ENCODE results near the gene NOTUM. TPM values are rescaled to one million over a fixed set of nuclear protein-coding genes. Genes with fewer than 3 reads are reported as not detected.

Gene NOTUM
- total RNA-seq, 1 experiment from 2014 or later = not detected

- intact Hi-C loops (cut with micrococcal nuclease) = no loop called here
- TF ChIP-seq CTCF (IDR thresholded peaks at IDR 0.05; ENCODE audit: unreplicated experiment) = no peak
- no TSS peak for BruUV-seq (replicated peaks)
- POLR2A ChIA-PET = interaction anchor here (0.6 to 6.3 kb wide), 14 partner anchors 11 to 432 kb away, joined by 3 to 54 read pairs (median 4); partner anchors contain the start of genes DCXR, FASN and PCYT2
- CTCF ChIA-PET = interaction anchor here (0.6 to 1.3 kb wide), 4 partner anchors 10 to 97 kb away, joined by 3 to 4 read pairs (median 3); no protein-coding TSS in a partner anchor
- Mint-ChIP-seq H3K4me1 (ENCODE audit: insufficient read depth, unreplicated experiment) (peaks cover 21% of the 10 kb centered on the region), H3K9me3 (ENCODE audit: unreplicated experiment) (no peaks in the 10 kb centered on the region), H3K4me3 (ENCODE audit: unreplicated experiment) (peak overlapping the region; percentile 71), H3K36me3 (ENCODE audit: insufficient read depth, unreplicated experiment) (peaks cover 36% of the 10 kb centered on the region), H3K27ac (ENCODE audit: low read depth, unreplicated experiment) (peak overlapping the region; percentile 81), H3K27me3 (ENCODE audit: insufficient read depth, unreplicated experiment) (no peaks in the 10 kb centered on the region)
- peak; percentile 84 for DNase-seq (ENCODE audit: unreplicated experiment)
These were observed 37.4 kb downstream of the NOTUM start for GRCh38 chr17:81923302-81924260.

DNA sequence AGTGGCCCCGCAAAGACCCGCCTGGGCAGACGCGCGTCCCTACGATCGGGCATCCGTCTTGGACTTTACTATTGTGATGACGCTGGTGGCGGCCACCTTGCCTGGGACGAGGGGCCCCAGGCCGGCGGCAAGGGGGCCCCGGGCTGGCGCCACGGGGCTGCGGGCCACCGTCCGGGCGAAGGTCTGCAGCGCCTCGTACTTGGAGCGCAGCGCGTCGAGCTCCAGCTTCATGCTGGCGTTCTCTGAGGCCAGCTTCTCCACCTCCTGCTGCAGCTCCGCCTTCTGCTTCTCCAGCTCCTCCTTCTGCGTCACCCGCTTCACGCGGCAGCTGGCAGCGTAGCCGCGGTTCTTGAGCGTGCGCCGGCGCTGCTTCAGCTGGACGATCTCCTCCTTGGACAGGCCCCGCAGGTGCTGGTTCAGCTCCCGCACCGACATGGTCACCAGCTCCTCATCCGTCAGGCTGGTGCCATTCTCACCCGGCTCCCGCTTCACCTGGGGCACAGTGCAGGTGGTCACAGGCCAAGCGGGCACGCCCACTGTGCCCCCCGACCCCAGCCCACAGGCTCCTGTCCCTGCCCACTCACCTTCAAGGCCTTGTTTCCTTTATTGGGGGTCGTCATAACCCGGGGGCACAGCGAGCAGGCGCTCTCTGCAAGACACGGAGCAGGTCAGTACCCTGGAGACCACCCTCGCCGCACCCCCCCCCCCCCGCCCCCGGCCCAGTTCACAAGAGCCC lies 38.3 kb downstream of the NOTUM start:
- intact Hi-C loops (cut with micrococcal nuclease) = no loop called here
- Mint-ChIP-seq H3K4me3 (ENCODE audit: unreplicated experiment) (peak overlapping the region; percentile 71), H3K27ac (ENCODE audit: low read depth, unreplicated experiment) (peak overlapping the region; percentile 81), H3K27me3 (ENCODE audit: insufficient read depth, unreplicated experiment) (no peaks in the 10 kb centered on the region), H3K9me3 (ENCODE audit: unreplicated experiment) (no peaks in the 10 kb centered on the region), H3K36me3 (ENCODE audit: insufficient read depth, unreplicated experiment) (peaks cover 42% of the 10 kb centered on the region), H3K4me1 (ENCODE audit: insufficient read depth, unreplicated experiment) (peaks cover 21% of the 10 kb centered on the region)
- POLR2A ChIA-PET = interaction anchor here (0.6 to 6.3 kb wide), 10 partner anchors 10 to 371 kb away, joined by 3 to 54 read pairs (median 4); partner anchors contain the start of genes FASN and PCYT2
- no peak for DNase-seq (ENCODE audit: unreplicated experiment)
- no TSS peak for BruUV-seq (replicated peaks)
- no peak for TF ChIP-seq CTCF (IDR thresholded peaks at IDR 0.05; ENCODE audit: unreplicated experiment)
- CTCF ChIA-PET = interaction anchor here (1.0 to 1.3 kb wide), 3 partner anchors 9 to 98 kb away, joined by 3 to 4 read pairs (median 3); no protein-coding TSS in a partner anchor

- CTCF ChIA-PET = interaction anchor here (1.0 to 1.3 kb wide), 2 partner anchors 9 to 99 kb away, joined by 3 to 4 read pairs; no protein-coding TSS in a partner anchor
- H3K9me3 Mint-ChIP-seq (ENCODE audit: unreplicated experiment) = no peaks in the 10 kb centered on the region
- POLR2A ChIA-PET = interaction anchor here (0.7 to 1.6 kb wide), 2 partner anchors 56 to 220 kb away, joined by 3 to 4 read pairs; no protein-coding TSS in a partner anchor
- H3K27me3 Mint-ChIP-seq (ENCODE audit: insufficient read depth, unreplicated experiment) = no peaks in the 10 kb centered on the region
- peak overlapping the region; percentile 28 for H3K4me3 Mint-ChIP-seq (ENCODE audit: unreplicated experiment)
- intact Hi-C loops (cut with micrococcal nuclease) = no loop called here
- H3K4me1 Mint-ChIP-seq (ENCODE audit: insufficient read depth, unreplicated experiment) = peaks cover 25% of the 10 kb centered on the region
- TF ChIP-seq CTCF (IDR thresholded peaks at IDR 0.05; ENCODE audit: unreplicated experiment) = no peak
- BruUV-seq (replicated peaks) = no TSS peak
- H3K36me3 Mint-ChIP-seq (ENCODE audit: insufficient read depth, unreplicated experiment) = peaks cover 42% of the 10 kb centered on the region
- DNase-seq (ENCODE audit: unreplicated experiment) = no peak
- H3K27ac Mint-ChIP-seq (ENCODE audit: low read depth, unreplicated experiment) = no peak overlapping the region
These were observed 38.9 kb downstream of the NOTUM start for GRCh38 chr17:81921996-81922565.

Measured in MCF 10A (cell line).